ENCODE measurements around the gene CHD9. TPM values are rescaled to one million over a fixed set of nuclear protein-coding genes. Genes with fewer than 3 reads are reported as not detected.
"Not testable (repeated sequence)": the region's sequence is repeated elsewhere in the genome, so short reads cannot be mapped to it uniquely, and the experiment has no call there.

Gene CHD9
- total RNA-seq, 2 experiments from 2014 or later, result 13.2 to 18.8 TPM

GRCh38 chr16:53261276-53261675, 206.5 kb downstream of the CHD9 start:
- no peaks in the 10 kb centered on the region for H3K4me1 Mint-ChIP-seq
- ChIA-PET POLR2A (no interaction called here), CTCF (no interaction called here)
- intact Hi-C loops (cut with DNase I, micrococcal nuclease), result no loop called here
- peaks cover 2% of the 10 kb centered on the region for H3K9me3 Mint-ChIP-seq (ENCODE audit: low read depth)
- no peak for ATAC-seq
- no peak overlapping the region for H3K27ac Mint-ChIP-seq
- no peak overlapping the region for H3K4me3 Mint-ChIP-seq
- no peak for DNase-seq
- no peaks in the 10 kb centered on the region for H3K27me3 Mint-ChIP-seq
- H3K36me3 Mint-ChIP-seq (ENCODE audit: low read depth), result peaks cover 34% of the 10 kb centered on the region

- no peaks in the 10 kb centered on the region for H3K4me1 Mint-ChIP-seq
- CTCF ChIA-PET, result no interaction called here
- no peaks in the 10 kb centered on the region for H3K27me3 Mint-ChIP-seq
- H3K27ac Mint-ChIP-seq, result no peak overlapping the region
- no peak for ATAC-seq
- H3K9me3 Mint-ChIP-seq (ENCODE audit: low read depth), result peaks cover 2% of the 10 kb centered on the region
- no peak for DNase-seq
- intact Hi-C loops (cut with DNase I, micrococcal nuclease), result no loop called here
- H3K4me3 Mint-ChIP-seq, result no peak overlapping the region
- POLR2A ChIA-PET, result no interaction called here
- peaks cover 25% of the 10 kb centered on the region for H3K36me3 Mint-ChIP-seq (ENCODE audit: low read depth)
These were observed 207.9 kb downstream of the CHD9 start for GRCh38 chr16:53262645-53263044.

- H3K36me3 Mint-ChIP-seq (ENCODE audit: low read depth), result peaks cover 16% of the 10 kb centered on the region
- POLR2A ChIA-PET, result no interaction called here
- intact Hi-C loops (cut with DNase I, micrococcal nuclease), result no loop called here
- CTCF ChIA-PET, result no interaction called here
- no peaks in the 10 kb centered on the region for H3K9me3 Mint-ChIP-seq (ENCODE audit: low read depth)
- ATAC-seq (no peak), DNase-seq (no peak)
- H3K4me3 Mint-ChIP-seq, result no peak overlapping the region
- no peaks in the 10 kb centered on the region for H3K4me1 Mint-ChIP-seq
- H3K27ac Mint-ChIP-seq, result no peak overlapping the region
- no peaks in the 10 kb centered on the region for H3K27me3 Mint-ChIP-seq
These were observed 211.4 kb downstream of the CHD9 start for GRCh38 chr16:53266156-53266555.

- peaks cover 18% of the 10 kb centered on the region for H3K36me3 Mint-ChIP-seq (ENCODE audit: low read depth)
- DNase-seq; H3K27me3 Mint-ChIP-seq; H3K4me3 Mint-ChIP-seq; H3K4me1 Mint-ChIP-seq; POLR2A ChIA-PET; H3K9me3 Mint-ChIP-seq (ENCODE audit: low read depth); H3K27ac Mint-ChIP-seq; intact Hi-C loops (cut with DNase I, micrococcal nuclease); CTCF ChIA-PET; ATAC-seq: not testable (repeated sequence)
These were observed 223.7 kb downstream of the CHD9 start for GRCh38 chr16:53278498-53278897.

- Mint-ChIP-seq H3K4me1 (no peaks in the 10 kb centered on the region), H3K36me3 (ENCODE audit: low read depth) (peaks cover 13% of the 10 kb centered on the region), H3K27me3 (no peaks in the 10 kb centered on the region), H3K4me3 (no peak overlapping the region), H3K27ac (no peak overlapping the region), H3K9me3 (ENCODE audit: low read depth) (no peaks in the 10 kb centered on the region)
- ATAC-seq (no peak), DNase-seq (no peak)
- POLR2A ChIA-PET, result no interaction called here
- intact Hi-C loops (cut with DNase I, micrococcal nuclease), result loop anchor here (5.0 to 10.0 kb wide), 2 partner anchors 146 to 1089 kb away; no protein-coding TSS in a partner anchor
- CTCF ChIA-PET, result interaction anchor here (1.0 kb wide), 2 partner anchors 9 to 10 kb away, joined by 3 read pairs; no protein-coding TSS in a partner anchor
These were observed 226.5 kb downstream of the CHD9 start for GRCh38 chr16:53281280-53281679.

GRCh38 chr16:53281859-53282258, 227.1 kb downstream of the CHD9 start:
- intact Hi-C loops (cut with DNase I, micrococcal nuclease), result loop anchor here (2.0 to 10.0 kb wide), 3 partner anchors 147 to 1090 kb away; partner anchors contain the start of gene CHD9 (in 1 of the 2)
- Mint-ChIP-seq H3K4me1 (no peaks in the 10 kb centered on the region), H3K36me3 (ENCODE audit: low read depth) (peaks cover 13% of the 10 kb centered on the region), H3K9me3 (ENCODE audit: low read depth) (no peaks in the 10 kb centered on the region), H3K27ac (no peak overlapping the region), H3K27me3 (no peaks in the 10 kb centered on the region), H3K4me3 (no peak overlapping the region)
- ATAC-seq, result no peak
- CTCF ChIA-PET, result interaction anchor here (1.0 kb wide), 2 partner anchors 9 to 10 kb away, joined by 3 read pairs; no protein-coding TSS in a partner anchor
- DNase-seq, result no peak
- POLR2A ChIA-PET, result no interaction called here

- H3K36me3 Mint-ChIP-seq (ENCODE audit: low read depth), result peaks cover 13% of the 10 kb centered on the region
- POLR2A ChIA-PET, result no interaction called here
- CTCF ChIA-PET, result interaction anchor here (1.0 kb wide), 1 partner anchor 9 kb away, joined by 3 read pairs; no protein-coding TSS in a partner anchor
- H3K4me3 Mint-ChIP-seq, result no peak overlapping the region
- no peaks in the 10 kb centered on the region for H3K9me3 Mint-ChIP-seq (ENCODE audit: low read depth)
- ATAC-seq, result no peak
- DNase-seq, result no peak
- no peak overlapping the region for H3K27ac Mint-ChIP-seq
- no peaks in the 10 kb centered on the region for H3K27me3 Mint-ChIP-seq
- H3K4me1 Mint-ChIP-seq, result no peaks in the 10 kb centered on the region
- intact Hi-C loops (cut with DNase I, micrococcal nuclease), result loop anchor here (2.0 to 10.0 kb wide), 3 partner anchors 148 to 1090 kb away; partner anchors contain the start of gene CHD9 (in 1 of the 2)
These were observed 227.5 kb downstream of the CHD9 start for GRCh38 chr16:53282328-53282727.

GRCh38 chr16:53282975-53283946, 228.5 kb downstream of the CHD9 start:
- DNase-seq (no peak), ATAC-seq (no peak)
- Mint-ChIP-seq H3K4me3 (no peak overlapping the region), H3K36me3 (ENCODE audit: low read depth) (peaks cover 13% of the 10 kb centered on the region), H3K27ac (no peak overlapping the region), H3K9me3 (ENCODE audit: low read depth) (no peaks in the 10 kb centered on the region), H3K4me1 (no peaks in the 10 kb centered on the region), H3K27me3 (no peaks in the 10 kb centered on the region)
- ChIA-PET POLR2A (no interaction called here), CTCF (interaction anchor here (0.6 to 1.0 kb wide), 8 partner anchors 9 to 502 kb away, joined by 3 to 6 read pairs (median 3); no protein-coding TSS in a partner anchor)
- intact Hi-C loops (cut with DNase I, micrococcal nuclease), result loop anchor here (1.0 to 10.0 kb wide), 5 partner anchors 148 to 1091 kb away; partner anchors contain the start of gene CHD9 (in 2 of the 2)

- DNase-seq (no peak), ATAC-seq (no peak)
- no peak overlapping the region for H3K4me3 Mint-ChIP-seq
- H3K27ac Mint-ChIP-seq, result no peak overlapping the region
- intact Hi-C loops (cut with DNase I, micrococcal nuclease), result loop anchor here in 1 of 2 experiments (10.0 kb wide), 1 partner anchor 150 kb away; no protein-coding TSS in a partner anchor
- H3K9me3 Mint-ChIP-seq (ENCODE audit: low read depth), result no peaks in the 10 kb centered on the region
- no peaks in the 10 kb centered on the region for H3K27me3 Mint-ChIP-seq
- ChIA-PET CTCF (interaction anchor here (1.0 kb wide), 2 partner anchors 12 to 127 kb away, joined by 3 read pairs; no protein-coding TSS in a partner anchor), POLR2A (no interaction called here)
- peaks cover 16% of the 10 kb centered on the region for H3K36me3 Mint-ChIP-seq (ENCODE audit: low read depth)
- no peaks in the 10 kb centered on the region for H3K4me1 Mint-ChIP-seq
These were observed 230.4 kb downstream of the CHD9 start for GRCh38 chr16:53285236-53285635.

GRCh38 chr16:53290520-53290919, 235.7 kb downstream of the CHD9 start:
- Mint-ChIP-seq H3K27me3 (no peaks in the 10 kb centered on the region), H3K9me3 (ENCODE audit: low read depth) (no peaks in the 10 kb centered on the region), H3K4me1 (no peaks in the 10 kb centered on the region), H3K4me3 (no peak overlapping the region), H3K36me3 (ENCODE audit: low read depth) (peaks cover 15% of the 10 kb centered on the region), H3K27ac (no peak overlapping the region)
- CTCF ChIA-PET, result interaction anchor here (0.6 to 1.2 kb wide), 3 partner anchors 9 to 666 kb away, joined by 3 to 5 read pairs (median 4); no protein-coding TSS in a partner anchor
- ATAC-seq (no peak), DNase-seq (no peak)
- POLR2A ChIA-PET, result no interaction called here
- intact Hi-C loops (cut with DNase I, micrococcal nuclease), result no loop called here

GRCh38 chr16:53291757-53292392, 237.1 kb downstream of the CHD9 start:
- POLR2A ChIA-PET, result no interaction called here
- no peak for DNase-seq
- Mint-ChIP-seq H3K9me3 (ENCODE audit: low read depth) (no peaks in the 10 kb centered on the region), H3K4me1 (no peaks in the 10 kb centered on the region), H3K4me3 (no peak overlapping the region), H3K27me3 (no peaks in the 10 kb centered on the region), H3K27ac (no peak overlapping the region), H3K36me3 (ENCODE audit: low read depth) (peaks cover 15% of the 10 kb centered on the region)
- intact Hi-C loops (cut with DNase I, micrococcal nuclease), result no loop called here
- CTCF ChIA-PET, result interaction anchor here (0.8 to 1.2 kb wide), 2 partner anchors 10 to 218 kb away, joined by 3 read pairs; no protein-coding TSS in a partner anchor
- ATAC-seq, result no peak

Measured in activated CD4-positive, alpha-beta T cell treated with anti-CD3 and anti-CD28 coated beads for 36 hours (primary cell).